Karpas-422 (cell line): ENCODE results near the gene SPATA2L. TPM values are rescaled to one million over a fixed set of nuclear protein-coding genes. Genes with fewer than 3 reads are reported as not detected.
A peak's percentile ranks its signal among the peaks of the same experiment; 100 is the strongest.

Experiments used
- DNase-seq: peaks from one replicate; pipeline ENCODE4 v3.0.0-alpha.2; 2015
- H2AFZ ChIP-seq: fragments of 200-600 bp; sonication (generic); 2 replicates; pipeline ENCODE4 v1.6.1; 2014; ENCODE audit warnings: antibody characterized with exemption, low read length, mixed read lengths
- H3K27ac ChIP-seq: fragments of 200-600 bp; sonication (generic); 2 replicates; pipeline ENCODE4 v1.5.1; 2014; ENCODE audit warnings: mild to moderate bottlenecking, low read length, moderate library complexity
- H3K27me3 ChIP-seq: fragments of 200-600 bp; sonication (generic); 2 replicates; pipeline ENCODE4 v1.6.1; 2014; ENCODE audit warnings: low read length, mixed read lengths
- H3K36me3 ChIP-seq: fragments of 200-600 bp; sonication (generic); 2 replicates; pipeline ENCODE4 v1.6.1; 2014; ENCODE audit warnings: low read length, mixed read lengths; ENCODE audit not compliant: insufficient read depth
- H3K4me1 ChIP-seq: fragments of 200-600 bp; sonication (generic); 2 replicates; pipeline ENCODE4 v1.6.1; 2014; ENCODE audit warnings: mild to moderate bottlenecking, low read length, mixed read lengths
- H3K4me2 ChIP-seq: fragments of 200-600 bp; sonication (generic); 2 replicates; pipeline ENCODE4 v1.6.1; 2014; ENCODE audit warnings: low read length, low read depth, mild to moderate bottlenecking; ENCODE audit not compliant: poor library complexity, severe bottlenecking
- H3K4me3 ChIP-seq: fragments of 200-600 bp; sonication (generic); 2 replicates; pipeline ENCODE4 v1.5.1; 2014; ENCODE audit warnings: mild to moderate bottlenecking, antibody characterized with exemption, low read length, mixed read lengths
- H3K79me2 ChIP-seq: fragments of 200-600 bp; sonication (generic); 2 replicates; pipeline ENCODE4 v1.6.1; 2014; ENCODE audit warnings: mild to moderate bottlenecking, low read length, mixed read lengths
- H3K9ac ChIP-seq: fragments of 200-600 bp; sonication (generic); 2 replicates; pipeline ENCODE4 v1.6.0; 2014; ENCODE audit warnings: low read length
- H3K9me2 ChIP-seq: fragments of 200-600 bp; sonication (generic), shearing (Covaris generic); replicated peaks from 2 replicates; pipeline ENCODE4 v1.6.0; 2014; ENCODE audit warnings: mild to moderate bottlenecking, low read length, moderate library complexity; ENCODE audit not compliant: insufficient read depth
- H3K9me3 ChIP-seq: fragments of 300-700, 200-600 bp; sonication (generic); 2 replicates; pipeline ENCODE4 v1.6.1; 2014; ENCODE audit warnings: low read length, mixed read lengths
- H4K20me1 ChIP-seq: fragments of 200-600 bp; sonication (generic); 2 replicates; pipeline ENCODE4 v1.6.1; 2014; ENCODE audit warnings: mild to moderate bottlenecking, antibody characterized with exemption, low read length, low read depth; ENCODE audit not compliant: insufficient read depth
- total RNA-seq: library from RNA; depleted of rRNA; stranded (reverse); fragments of >200 nt; shearing (Covaris generic); gene quantifications from 2 replicates; pipeline ENCODE4 v1.2.3, GENCODE V29; 2014; ENCODE audit warnings: low replicate concordance

Gene SPATA2L
- total RNA-seq, 1 experiment from 2014 or later = 4.7 TPM

GRCh38 chr16:89657442-89658220, 43.9 kb downstream of the SPATA2L start, which contains the start of the genes CHMP1A and SPATA33:
Gene CHMP1A (minus strand): TSS chr16:89657708. CDS start chr16:89657588, 120 bp downstream.
Gene SPATA33 (plus strand): TSS chr16:89657836. CDS start chr16:89657912, 76 bp downstream.
- Histone ChIP-seq H2AFZ (peak within 1 kb of the TSS; percentile 61), H4K20me1 (peaks cover 14% of the 10 kb centered on the region; the same call in 1 of the 2 replicates), H3K79me2 (peaks cover 67% of the 10 kb centered on the region), H3K36me3 (peaks cover 17% of the 10 kb centered on the region), H3K27ac (peak within 1 kb of the TSS; percentile 54), H3K4me1 (peaks cover 16% of the 10 kb centered on the region), H3K9ac (peak within 1 kb of the TSS; percentile 92), H3K9me2 (no peaks in the 10 kb centered on the region), H3K4me3 (peak within 1 kb of the TSS; percentile 88), H3K27me3 (no peaks in the 10 kb centered on the region), H3K4me2 (peak within 1 kb of the TSS; percentile 94), H3K9me3 (no peaks in the 10 kb centered on the region)
- peak; percentile 95 for DNase-seq

DNA sequence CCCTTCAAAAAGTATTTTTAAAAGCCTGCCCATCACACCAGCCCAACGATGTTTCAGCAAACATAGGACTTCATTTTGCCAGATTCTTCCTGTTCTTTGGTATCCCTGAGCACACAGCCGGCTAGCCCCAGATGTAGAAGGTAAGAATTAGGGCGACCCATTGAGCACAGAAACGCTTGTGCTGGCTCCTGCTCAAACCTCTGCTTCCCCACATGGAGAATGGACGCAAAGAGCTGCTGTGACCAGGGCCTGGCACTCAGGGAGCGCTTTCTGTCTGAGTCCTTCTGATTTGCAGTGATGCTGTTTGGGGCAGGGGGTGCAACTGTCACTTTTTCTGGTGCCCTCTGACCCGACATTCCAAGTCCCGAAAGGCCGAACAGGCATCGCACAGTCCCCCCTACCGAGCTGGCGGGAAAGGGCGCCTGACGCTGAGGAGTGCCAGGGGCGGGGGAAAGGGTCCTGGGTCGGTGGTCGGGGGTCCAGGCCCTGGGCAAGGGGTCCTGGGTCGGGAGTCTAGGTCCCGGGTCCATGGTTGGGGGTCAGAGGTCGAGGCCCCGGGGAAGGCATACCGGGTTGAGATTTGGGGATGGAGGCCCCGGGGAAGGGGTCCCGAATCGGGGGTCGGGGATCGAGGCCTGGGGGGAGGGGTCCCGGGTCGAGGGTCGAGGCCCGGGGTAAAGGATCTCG, 44.9 kb downstream of the SPATA2L start:
- Histone ChIP-seq H3K79me2 (peaks cover 72% of the 10 kb centered on the region), H3K4me1 (peaks cover 16% of the 10 kb centered on the region), H4K20me1 (peaks cover 18% of the 10 kb centered on the region; the same call in 1 of the 2 replicates), H3K9ac (peak overlapping the region; percentile 92), H3K4me2 (peak overlapping the region; percentile 94), H2AFZ (no peak overlapping the region), H3K9me3 (no peaks in the 10 kb centered on the region), H3K9me2 (no peaks in the 10 kb centered on the region), H3K4me3 (peak overlapping the region; percentile 88), H3K27me3 (no peaks in the 10 kb centered on the region), H3K36me3 (peaks cover 14% of the 10 kb centered on the region), H3K27ac (0 out of 2 replicates have a peak overlapping the region, but pooled peaks have one; percentile 34)
- no peak for DNase-seq

DNA sequence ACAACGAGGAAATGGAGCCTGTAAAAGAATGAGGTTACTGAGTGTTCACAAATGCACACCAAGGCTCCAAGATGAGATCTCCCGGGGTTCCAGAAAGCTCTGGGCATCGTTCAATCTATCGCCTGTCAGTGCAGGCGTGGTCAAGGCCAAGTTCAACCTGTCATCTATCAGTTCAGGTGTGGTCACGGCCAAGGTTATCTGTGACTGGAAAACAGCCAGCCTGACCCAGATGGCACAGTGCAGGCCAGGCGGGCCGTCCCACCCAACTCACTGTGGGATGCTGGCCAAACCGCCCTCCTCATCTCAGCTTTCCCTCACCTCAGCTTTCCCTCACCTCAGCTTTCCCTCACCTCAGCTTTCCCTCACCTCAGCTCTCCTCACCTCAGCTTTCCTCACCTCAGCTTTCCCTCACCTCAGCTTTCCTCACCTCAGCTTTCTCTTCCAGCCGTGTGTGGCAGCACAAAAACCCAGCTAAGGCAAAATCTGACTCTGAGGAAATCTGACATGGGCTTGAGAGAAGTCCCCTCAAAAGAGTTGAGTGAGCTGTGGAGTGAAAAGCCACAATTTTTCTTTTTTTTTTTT, 46.4 kb downstream of the SPATA2L start:
- Histone ChIP-seq H4K20me1 (peaks cover 18% of the 10 kb centered on the region; the same call in 1 of the 2 replicates), H3K9ac (no peak overlapping the region), H3K27me3 (no peaks in the 10 kb centered on the region), H3K4me3 (no peak overlapping the region), H3K9me2 (no peaks in the 10 kb centered on the region), H3K36me3 (peaks cover 6% of the 10 kb centered on the region; the same call in 1 of the 2 replicates), H3K79me2 (peaks cover 68% of the 10 kb centered on the region), H2AFZ (no peak overlapping the region), H3K9me3 (no peaks in the 10 kb centered on the region), H3K27ac (no peak overlapping the region), H3K4me2 (no peak overlapping the region), H3K4me1 (peaks cover 16% of the 10 kb centered on the region)
- DNase-seq = no peak

DNA sequence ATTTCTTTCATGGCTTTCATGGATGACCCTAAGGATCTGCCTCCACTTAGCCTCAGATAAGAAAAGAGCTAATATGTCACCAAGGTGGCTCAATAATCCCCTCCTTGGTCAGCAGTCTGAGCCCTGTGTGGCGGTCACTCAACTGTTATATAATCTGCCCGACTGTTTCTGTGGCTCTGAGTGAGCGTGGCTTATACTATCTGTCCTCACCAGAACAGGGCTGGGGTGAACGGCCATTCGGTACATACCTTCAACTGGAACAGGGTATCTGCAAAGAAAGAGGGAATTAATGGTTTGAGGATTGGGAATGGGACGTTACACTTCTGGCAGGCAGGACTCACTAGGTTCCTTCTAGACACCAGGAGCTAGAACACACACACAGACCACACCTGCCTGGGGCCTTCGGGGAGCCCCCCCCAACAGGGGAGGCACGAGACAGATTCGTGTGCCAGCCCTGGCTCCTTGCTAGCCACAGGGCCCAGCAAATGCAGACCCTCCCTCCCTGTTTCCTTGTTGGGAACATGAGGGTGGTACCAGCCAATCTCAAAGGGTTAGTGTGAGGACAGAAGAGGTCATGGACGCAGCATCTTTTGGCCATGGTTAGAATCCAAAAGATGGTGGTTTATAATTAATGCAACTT, 47.7 kb downstream of the SPATA2L start:
- peaks cover 11% of the 10 kb centered on the region for H3K4me1 ChIP-seq
- peaks cover 18% of the 10 kb centered on the region; the same call in 1 of the 2 replicates for H4K20me1 ChIP-seq
- no peaks in the 10 kb centered on the region for H3K36me3 ChIP-seq
- no peak overlapping the region for H2AFZ ChIP-seq
- no peaks in the 10 kb centered on the region for H3K9me3 ChIP-seq
- H3K27me3 ChIP-seq = no peaks in the 10 kb centered on the region
- peaks cover 55% of the 10 kb centered on the region for H3K79me2 ChIP-seq
- no peak overlapping the region for H3K4me2 ChIP-seq
- no peak for DNase-seq
- no peaks in the 10 kb centered on the region for H3K9me2 ChIP-seq
- no peak overlapping the region for H3K9ac ChIP-seq
- H3K4me3 ChIP-seq = no peak overlapping the region
- no peak overlapping the region for H3K27ac ChIP-seq

DNA sequence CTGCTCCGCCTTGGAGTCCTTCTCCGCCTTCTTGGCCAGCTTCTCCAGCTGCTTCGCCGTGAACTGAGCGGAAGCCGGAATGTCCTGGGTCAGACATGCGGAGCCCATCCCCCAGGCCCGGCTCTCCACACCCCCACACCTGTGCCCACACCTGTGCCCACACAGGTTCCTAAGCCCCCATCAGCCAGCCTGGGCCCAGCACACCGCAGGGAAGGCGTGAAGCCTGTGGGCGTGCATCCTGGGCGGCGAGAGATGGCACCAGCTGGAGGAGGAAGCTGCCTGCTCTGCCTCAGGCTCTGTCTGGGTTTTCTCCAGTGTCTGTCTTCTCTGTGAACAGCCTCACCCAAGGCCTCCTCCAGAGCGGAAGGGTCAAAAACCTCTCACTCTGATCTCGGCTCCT, 49.9 kb downstream of the SPATA2L start:
- Histone ChIP-seq H3K9ac (no peak overlapping the region), H3K27ac (no peak overlapping the region), H3K4me1 (peaks cover 5% of the 10 kb centered on the region), H3K4me2 (no peak overlapping the region), H3K79me2 (peaks cover 37% of the 10 kb centered on the region), H3K27me3 (no peaks in the 10 kb centered on the region), H4K20me1 (peaks cover 13% of the 10 kb centered on the region; the same call in 1 of the 2 replicates), H3K9me3 (no peaks in the 10 kb centered on the region), H3K9me2 (no peaks in the 10 kb centered on the region), H2AFZ (no peak overlapping the region), H3K4me3 (no peak overlapping the region), H3K36me3 (no peaks in the 10 kb centered on the region)
- DNase-seq = no peak

DNA sequence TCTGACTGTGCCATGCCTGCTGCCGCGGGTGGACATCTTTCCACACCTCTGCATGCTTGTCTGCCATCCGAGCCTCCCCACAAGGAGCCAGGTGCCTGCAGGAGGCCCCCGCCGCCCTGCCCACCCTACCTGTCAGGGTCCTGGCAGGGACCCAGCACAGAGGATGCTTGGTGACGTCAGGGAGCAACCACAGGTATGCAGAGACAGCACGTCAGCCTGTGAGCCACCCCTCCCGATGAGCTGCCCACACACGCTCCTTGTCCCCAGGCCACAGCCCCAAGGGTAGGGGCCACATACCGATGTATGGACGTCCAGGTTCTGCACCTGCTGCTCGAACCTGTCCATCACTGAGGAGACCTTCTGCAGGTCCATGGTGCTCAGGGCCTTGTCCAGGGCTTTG, 54.6 kb downstream of the SPATA2L start:
- H3K9me3 ChIP-seq = no peaks in the 10 kb centered on the region
- H4K20me1 ChIP-seq = peaks cover 4% of the 10 kb centered on the region; the same call in 1 of the 2 replicates
- H3K4me3 ChIP-seq = no peak overlapping the region
- H3K9me2 ChIP-seq = no peaks in the 10 kb centered on the region
- no peak for DNase-seq
- H3K4me1 ChIP-seq = no peaks in the 10 kb centered on the region
- H3K4me2 ChIP-seq = no peak overlapping the region
- H3K79me2 ChIP-seq = peaks cover 6% of the 10 kb centered on the region; the same call in 1 of the 2 replicates
- no peak overlapping the region for H2AFZ ChIP-seq
- H3K9ac ChIP-seq = no peak overlapping the region
- no peaks in the 10 kb centered on the region for H3K27me3 ChIP-seq
- no peaks in the 10 kb centered on the region for H3K36me3 ChIP-seq
- no peak overlapping the region for H3K27ac ChIP-seq
